ENCODE measurements around the gene RBM33. TPM values are rescaled to one million over a fixed set of nuclear protein-coding genes. Genes with fewer than 3 reads are reported as not detected.

Gene RBM33
- total and polyA plus RNA-seq, 9 of the 15 experiments (the other 6 are each of a cell fraction or from before 2014, with no cell fraction given) = 4.4 to 80.7 (median 27.3) TPM

DNA sequence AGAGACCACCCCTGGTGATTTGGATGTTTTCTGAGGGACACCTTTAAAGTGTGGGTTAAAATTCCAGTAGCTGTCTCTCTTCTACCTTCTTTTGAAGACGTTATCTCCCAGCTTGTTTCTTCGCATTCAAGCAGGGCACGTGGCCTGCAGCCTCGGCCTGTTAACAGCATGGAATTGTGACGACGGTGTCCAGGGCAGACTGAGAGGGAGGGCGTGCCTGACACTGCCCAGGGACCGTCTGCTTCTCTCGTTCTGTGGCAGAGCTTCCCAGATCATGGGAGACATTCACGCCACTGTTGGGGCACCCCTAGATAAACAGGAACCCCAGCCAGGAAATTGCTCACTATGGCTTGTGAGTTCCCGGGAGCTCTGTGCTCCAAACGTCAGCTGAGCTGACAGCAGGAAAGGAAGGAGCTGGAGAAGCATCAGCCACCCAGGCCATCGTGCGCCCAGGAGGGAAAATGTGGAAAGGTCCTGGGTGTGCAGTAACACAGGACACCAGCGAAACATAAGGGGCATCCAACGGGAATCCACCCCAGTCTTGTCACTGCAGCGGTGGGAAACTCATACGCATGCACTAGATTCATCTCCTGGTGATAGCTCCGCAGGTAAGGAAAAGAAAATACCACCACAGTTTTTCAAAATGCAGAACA is 41.1 kb upstream of the RBM33 start (continued):
- TF ChIP-seq MGA (IDR thresholded peaks at IDR 0.05) (peak; percentile 91), E2F6 (IDR thresholded peaks at IDR 0.05; ENCODE audit: borderline replicate concordance in 1 of 2, extremely low read depth in 1 of 2, insufficient read depth in 1 of 2, insufficient read length in 1 of 2, low read depth in 1 of 2, low read length in 1 of 2, poor library complexity in 1 of 2, severe bottlenecking in 1 of 2) (peak; percentile 61 to 79), DLX4 (CRISPR knock-in tag; IDR thresholded peaks at IDR 0.05) (no peak), HCFC1 (IDR thresholded peaks at IDR 0.05; ENCODE audit: low read depth, low read length) (no peak), BHLHE40 (IDR thresholded peaks at IDR 0.05; ENCODE audit: low read length) (no peak)
- TF ChIP-seq, protein P1, sequence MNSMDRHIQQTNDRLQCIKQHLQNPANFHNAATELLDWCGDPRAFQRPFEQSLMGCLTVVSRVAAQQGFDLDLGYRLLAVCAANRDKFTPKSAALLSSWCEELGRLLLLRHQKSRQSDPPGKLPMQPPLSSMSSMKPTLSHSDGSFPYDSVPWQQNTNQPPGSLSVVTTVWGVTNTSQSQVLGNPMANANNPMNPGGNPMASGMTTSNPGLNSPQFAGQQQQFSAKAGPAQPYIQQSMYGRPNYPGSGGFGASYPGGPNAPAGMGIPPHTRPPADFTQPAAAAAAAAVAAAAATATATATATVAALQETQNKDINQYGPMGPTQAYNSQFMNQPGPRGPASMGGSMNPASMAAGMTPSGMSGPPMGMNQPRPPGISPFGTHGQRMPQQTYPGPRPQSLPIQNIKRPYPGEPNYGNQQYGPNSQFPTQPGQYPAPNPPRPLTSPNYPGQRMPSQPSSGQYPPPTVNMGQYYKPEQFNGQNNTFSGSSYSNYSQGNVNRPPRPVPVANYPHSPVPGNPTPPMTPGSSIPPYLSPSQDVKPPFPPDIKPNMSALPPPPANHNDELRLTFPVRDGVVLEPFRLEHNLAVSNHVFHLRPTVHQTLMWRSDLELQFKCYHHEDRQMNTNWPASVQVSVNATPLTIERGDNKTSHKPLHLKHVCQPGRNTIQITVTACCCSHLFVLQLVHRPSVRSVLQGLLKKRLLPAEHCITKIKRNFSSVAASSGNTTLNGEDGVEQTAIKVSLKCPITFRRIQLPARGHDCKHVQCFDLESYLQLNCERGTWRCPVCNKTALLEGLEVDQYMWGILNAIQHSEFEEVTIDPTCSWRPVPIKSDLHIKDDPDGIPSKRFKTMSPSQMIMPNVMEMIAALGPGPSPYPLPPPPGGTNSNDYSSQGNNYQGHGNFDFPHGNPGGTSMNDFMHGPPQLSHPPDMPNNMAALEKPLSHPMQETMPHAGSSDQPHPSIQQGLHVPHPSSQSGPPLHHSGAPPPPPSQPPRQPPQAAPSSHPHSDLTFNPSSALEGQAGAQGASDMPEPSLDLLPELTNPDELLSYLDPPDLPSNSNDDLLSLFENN (IDR thresholded peaks at IDR 0.05; ENCODE audit: low read depth in 2 of 2, low read length in 2 of 2) = no peak
- TF ChIP-seq, protein P2, sequence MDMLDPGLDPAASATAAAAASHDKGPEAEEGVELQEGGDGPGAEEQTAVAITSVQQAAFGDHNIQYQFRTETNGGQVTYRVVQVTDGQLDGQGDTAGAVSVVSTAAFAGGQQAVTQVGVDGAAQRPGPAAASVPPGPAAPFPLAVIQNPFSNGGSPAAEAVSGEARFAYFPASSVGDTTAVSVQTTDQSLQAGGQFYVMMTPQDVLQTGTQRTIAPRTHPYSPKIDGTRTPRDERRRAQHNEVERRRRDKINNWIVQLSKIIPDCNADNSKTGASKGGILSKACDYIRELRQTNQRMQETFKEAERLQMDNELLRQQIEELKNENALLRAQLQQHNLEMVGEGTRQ (CRISPR knock-in tag; IDR thresholded peaks at IDR 0.05) = peak; percentile 67

Measured in K562 (cell line).